Muscle layer of colon (tissue), 2 donors: ENCODE measurements around the gene VEZT.

Source experiments
- H3K27ac ChIP-seq: one replicate; pipeline ENCODE4 v1.7.0; 2013; ENCODE audit warnings: low read depth, mild to moderate bottlenecking, low read length, moderate library complexity
- H3K27me3 ChIP-seq, 2 donors: one replicate each; pipeline ENCODE4 v1.7.0; 2013; ENCODE audit warnings: low read length in 2 of 2, mild to moderate bottlenecking in 2 of 2; ENCODE audit not compliant: insufficient read depth in 2 of 2, control insufficient read depth in 1 of 2
- H3K36me3 ChIP-seq: one replicate; pipeline ENCODE4 v1.7.0; 2013; ENCODE audit warnings: mild to moderate bottlenecking, low read length; ENCODE audit not compliant: insufficient read depth
- H3K4me1 ChIP-seq: one replicate; pipeline ENCODE4 v1.7.0; 2013; ENCODE audit warnings: mild to moderate bottlenecking, low read length; ENCODE audit not compliant: insufficient read depth
- H3K4me3 ChIP-seq, 2 donors: one replicate each; pipeline ENCODE4 v1.7.0; 2013; ENCODE audit warnings: low read length in 2 of 2, low read depth in 1 of 2, mild to moderate bottlenecking in 1 of 2, moderate library complexity in 1 of 2
- H3K9ac ChIP-seq: one replicate; pipeline ENCODE4 v1.7.0; 2013; ENCODE audit warnings: low read length
- H3K9me3 ChIP-seq: one replicate; pipeline ENCODE4 v1.7.0; 2013; ENCODE audit warnings: mild to moderate bottlenecking, low read length
- donor health status: abdominal sarcoma.
- donor health status: Adenocarcinoma of cecum.

The VEZT gene

GRCh38 chr12:95325501-95325900 is 107.9 kb downstream of the VEZT start:
- no peaks in the 10 kb centered on the region for H3K4me1 ChIP-seq
- H3K36me3 ChIP-seq, result no peaks in the 10 kb centered on the region
- no peaks in the 10 kb centered on the region for H3K9me3 ChIP-seq
- H3K27me3 ChIP-seq, result no peaks in the 10 kb centered on the region
- no peak overlapping the region for H3K27ac ChIP-seq
- H3K4me3 ChIP-seq, result no peak overlapping the region
- no peak overlapping the region for H3K9ac ChIP-seq

- H3K9ac ChIP-seq, result no peak overlapping the region
- H3K4me1 ChIP-seq, result no peaks in the 10 kb centered on the region
- H3K36me3 ChIP-seq, result no peaks in the 10 kb centered on the region
- H3K9me3 ChIP-seq, result no peaks in the 10 kb centered on the region
- no peak overlapping the region for H3K27ac ChIP-seq
- H3K27me3 ChIP-seq, result no peaks in the 10 kb centered on the region
- H3K4me3 ChIP-seq, result no peak overlapping the region
Measured at GRCh38 chr12:95326445-95326844, 108.8 kb downstream of the VEZT start.

- H3K36me3 ChIP-seq, result no peaks in the 10 kb centered on the region
- H3K9me3 ChIP-seq, result no peaks in the 10 kb centered on the region
- no peaks in the 10 kb centered on the region for H3K4me1 ChIP-seq
- no peak overlapping the region for H3K9ac ChIP-seq
- no peak overlapping the region for H3K27ac ChIP-seq
- no peak overlapping the region for H3K4me3 ChIP-seq
- H3K27me3 ChIP-seq, result no peaks in the 10 kb centered on the region
Measured at GRCh38 chr12:95326855-95327254, 109.2 kb downstream of the VEZT start.

- Histone ChIP-seq H3K27ac (no peak overlapping the region), H3K27me3 (no peaks in the 10 kb centered on the region), H3K4me3 (no peak overlapping the region), H3K9me3 (no peaks in the 10 kb centered on the region), H3K9ac (no peak overlapping the region), H3K4me1 (no peaks in the 10 kb centered on the region), H3K36me3 (no peaks in the 10 kb centered on the region)
Measured at GRCh38 chr12:95328708-95329107, 111.1 kb downstream of the VEZT start.

- Histone ChIP-seq H3K27me3 (no peaks in the 10 kb centered on the region), H3K36me3 (no peaks in the 10 kb centered on the region), H3K9me3 (no peaks in the 10 kb centered on the region), H3K4me3 (peak overlapping the region in 1 of 2 donors; percentile 58), H3K27ac (peak overlapping the region; percentile 59), H3K9ac (peak overlapping the region; percentile 28), H3K4me1 (peaks cover 37% of the 10 kb centered on the region)
Measured at GRCh38 chr12:95335948-95336347, 118.3 kb downstream of the VEZT start.

- Histone ChIP-seq H3K9me3 (no peaks in the 10 kb centered on the region), H3K9ac (peak overlapping the region; percentile 28), H3K27me3 (no peaks in the 10 kb centered on the region), H3K4me3 (peak overlapping the region in 1 of 2 donors; percentile 58), H3K36me3 (no peaks in the 10 kb centered on the region), H3K27ac (peak overlapping the region; percentile 59), H3K4me1 (peaks cover 37% of the 10 kb centered on the region)
Measured at GRCh38 chr12:95336387-95337067, 118.9 kb downstream of the VEZT start.

- Histone ChIP-seq H3K4me3 (peak overlapping the region in 1 of 2 donors; percentile 58), H3K9ac (no peak overlapping the region), H3K27ac (peak overlapping the region; percentile 59), H3K4me1 (peaks cover 37% of the 10 kb centered on the region), H3K9me3 (no peaks in the 10 kb centered on the region), H3K27me3 (no peaks in the 10 kb centered on the region), H3K36me3 (no peaks in the 10 kb centered on the region)
Measured at GRCh38 chr12:95337146-95337545, 119.5 kb downstream of the VEZT start.

GRCh38 chr12:95339086-95339788 is 121.6 kb downstream of the VEZT start:
- no peaks in the 10 kb centered on the region for H3K9me3 ChIP-seq
- no peaks in the 10 kb centered on the region for H3K27me3 ChIP-seq
- H3K27ac ChIP-seq, result no peak overlapping the region
- no peaks in the 10 kb centered on the region for H3K36me3 ChIP-seq
- H3K9ac ChIP-seq, result no peak overlapping the region
- peaks cover 34% of the 10 kb centered on the region for H3K4me1 ChIP-seq
- no peak overlapping the region for H3K4me3 ChIP-seq

- H3K27me3 ChIP-seq, result no peaks in the 10 kb centered on the region
- peaks cover 14% of the 10 kb centered on the region for H3K4me1 ChIP-seq
- H3K27ac ChIP-seq, result no peak overlapping the region
- H3K4me3 ChIP-seq, result no peak overlapping the region
- no peaks in the 10 kb centered on the region for H3K36me3 ChIP-seq
- H3K9me3 ChIP-seq, result no peaks in the 10 kb centered on the region
- H3K9ac ChIP-seq, result no peak overlapping the region
Measured at GRCh38 chr12:95342008-95342407, 124.4 kb downstream of the VEZT start.

GRCh38 chr12:95343461-95344230 is 126.0 kb downstream of the VEZT start:
- H3K4me3 ChIP-seq, result no peak overlapping the region
- no peaks in the 10 kb centered on the region for H3K36me3 ChIP-seq
- no peak overlapping the region for H3K27ac ChIP-seq
- peaks cover 8% of the 10 kb centered on the region for H3K4me1 ChIP-seq
- H3K27me3 ChIP-seq, result no peaks in the 10 kb centered on the region
- no peak overlapping the region for H3K9ac ChIP-seq
- H3K9me3 ChIP-seq, result no peaks in the 10 kb centered on the region

- H3K27me3 ChIP-seq, result no peaks in the 10 kb centered on the region
- H3K4me3 ChIP-seq, result no peak overlapping the region
- H3K9ac ChIP-seq, result no peak overlapping the region
- H3K4me1 ChIP-seq, result peaks cover 8% of the 10 kb centered on the region
- H3K36me3 ChIP-seq, result peaks cover 4% of the 10 kb centered on the region
- H3K27ac ChIP-seq, result no peak overlapping the region
- H3K9me3 ChIP-seq, result no peaks in the 10 kb centered on the region
Measured at GRCh38 chr12:95349291-95349690, 131.7 kb downstream of the VEZT start.
